GM10266 (cell line): ENCODE measurements around the gene KLRF1.

Experiments
- DNase-seq: peaks from one replicate; pipeline ENCODE4 v3.0.0; 2012; ENCODE audit errors: extremely low spot score
- TF ChIP-seq, protein P1 (sequence below): IDR thresholded peaks from 2 replicates; pipeline ENCODE4 v1.5.1; 2012; ENCODE audit warnings: mild to moderate bottlenecking, low read depth; ENCODE audit not compliant: control insufficient read depth, insufficient read depth; ENCODE audit errors: missing control alignments

Gene KLRF1

DNA sequence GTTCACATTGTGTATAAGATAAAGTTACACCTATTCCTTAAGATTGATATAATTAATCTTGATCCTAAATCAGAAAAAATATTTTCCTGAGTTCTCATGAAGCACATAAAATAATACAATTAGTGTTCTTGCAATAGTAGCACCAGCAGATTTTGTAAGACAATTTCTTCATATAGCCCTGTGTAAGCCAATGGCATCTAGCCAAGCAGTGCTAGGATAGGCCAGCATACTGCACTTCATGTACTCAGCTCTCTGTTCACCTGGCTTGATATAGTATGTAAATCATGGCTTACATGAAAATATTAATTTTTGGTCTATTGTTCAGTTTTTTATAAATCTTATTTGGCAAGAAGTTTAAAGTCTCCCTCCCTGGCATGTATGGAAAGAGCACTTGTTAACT, 55.9 kb downstream of the KLRF1 start:
- no peak for DNase-seq

DNA sequence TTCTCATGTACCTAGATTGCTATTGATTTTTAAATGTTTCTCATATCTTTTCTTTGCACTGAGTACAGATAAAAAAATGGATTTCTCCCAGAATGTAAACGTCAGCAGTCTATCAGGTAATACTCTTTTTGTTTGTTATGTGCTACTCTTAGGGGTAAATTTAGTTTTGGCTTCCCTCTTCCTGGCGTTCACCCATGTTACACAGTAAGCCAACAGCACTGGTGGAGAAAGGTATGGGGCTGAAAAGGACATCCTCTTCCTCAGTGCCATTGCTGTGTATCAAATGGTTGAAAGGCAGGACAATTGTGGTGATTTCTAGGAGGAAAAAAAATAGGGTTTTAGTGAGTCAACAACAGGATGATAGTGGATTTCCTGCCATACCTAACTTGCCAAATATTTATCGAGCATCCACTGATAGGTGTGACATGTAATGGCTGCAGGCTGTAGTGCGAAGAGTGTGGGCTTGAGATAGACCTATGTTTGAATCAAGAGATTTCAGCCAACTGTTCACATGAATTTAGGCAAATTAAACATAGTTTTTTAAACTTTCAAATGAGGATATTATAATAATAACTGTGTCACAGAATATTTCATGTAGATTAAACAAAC, 61.5 kb downstream of the KLRF1 start:
- no peak for DNase-seq
- TF ChIP-seq, protein P1, sequence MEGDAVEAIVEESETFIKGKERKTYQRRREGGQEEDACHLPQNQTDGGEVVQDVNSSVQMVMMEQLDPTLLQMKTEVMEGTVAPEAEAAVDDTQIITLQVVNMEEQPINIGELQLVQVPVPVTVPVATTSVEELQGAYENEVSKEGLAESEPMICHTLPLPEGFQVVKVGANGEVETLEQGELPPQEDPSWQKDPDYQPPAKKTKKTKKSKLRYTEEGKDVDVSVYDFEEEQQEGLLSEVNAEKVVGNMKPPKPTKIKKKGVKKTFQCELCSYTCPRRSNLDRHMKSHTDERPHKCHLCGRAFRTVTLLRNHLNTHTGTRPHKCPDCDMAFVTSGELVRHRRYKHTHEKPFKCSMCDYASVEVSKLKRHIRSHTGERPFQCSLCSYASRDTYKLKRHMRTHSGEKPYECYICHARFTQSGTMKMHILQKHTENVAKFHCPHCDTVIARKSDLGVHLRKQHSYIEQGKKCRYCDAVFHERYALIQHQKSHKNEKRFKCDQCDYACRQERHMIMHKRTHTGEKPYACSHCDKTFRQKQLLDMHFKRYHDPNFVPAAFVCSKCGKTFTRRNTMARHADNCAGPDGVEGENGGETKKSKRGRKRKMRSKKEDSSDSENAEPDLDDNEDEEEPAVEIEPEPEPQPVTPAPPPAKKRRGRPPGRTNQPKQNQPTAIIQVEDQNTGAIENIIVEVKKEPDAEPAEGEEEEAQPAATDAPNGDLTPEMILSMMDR = no peak

More for the DNA sequence above, 55.9 kb downstream of the KLRF1 start:
- TF ChIP-seq, protein P1 = no peak
